ENCODE results near the gene CPT2.

GRCh38 chr1:53250325-53250724 is 53.7 kb downstream of the CPT2 start:
- TF ChIP-seq, protein P1, sequence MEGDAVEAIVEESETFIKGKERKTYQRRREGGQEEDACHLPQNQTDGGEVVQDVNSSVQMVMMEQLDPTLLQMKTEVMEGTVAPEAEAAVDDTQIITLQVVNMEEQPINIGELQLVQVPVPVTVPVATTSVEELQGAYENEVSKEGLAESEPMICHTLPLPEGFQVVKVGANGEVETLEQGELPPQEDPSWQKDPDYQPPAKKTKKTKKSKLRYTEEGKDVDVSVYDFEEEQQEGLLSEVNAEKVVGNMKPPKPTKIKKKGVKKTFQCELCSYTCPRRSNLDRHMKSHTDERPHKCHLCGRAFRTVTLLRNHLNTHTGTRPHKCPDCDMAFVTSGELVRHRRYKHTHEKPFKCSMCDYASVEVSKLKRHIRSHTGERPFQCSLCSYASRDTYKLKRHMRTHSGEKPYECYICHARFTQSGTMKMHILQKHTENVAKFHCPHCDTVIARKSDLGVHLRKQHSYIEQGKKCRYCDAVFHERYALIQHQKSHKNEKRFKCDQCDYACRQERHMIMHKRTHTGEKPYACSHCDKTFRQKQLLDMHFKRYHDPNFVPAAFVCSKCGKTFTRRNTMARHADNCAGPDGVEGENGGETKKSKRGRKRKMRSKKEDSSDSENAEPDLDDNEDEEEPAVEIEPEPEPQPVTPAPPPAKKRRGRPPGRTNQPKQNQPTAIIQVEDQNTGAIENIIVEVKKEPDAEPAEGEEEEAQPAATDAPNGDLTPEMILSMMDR (conservative IDR thresholded peaks at IDR 0.05): no peak
- TF ChIP-seq EZH2 (IDR thresholded peaks at IDR 0.05; ENCODE audit: low read depth): no peak

All from PC-9 (cell line).